HEK293 (cell line): ENCODE data around the gene RINL.
"Not testable (repeated sequence)": the region's sequence is repeated elsewhere in the genome, so short reads cannot be mapped to it uniquely, and the experiment has no call there.

Source experiments
- CTCF ChIA-PET: fragments of 350-600 bp; formaldehyde crosslinking; extraction: SDS; loops from one replicate; lab custom pipeline; 2021; ENCODE audit warnings: antibody characterized with exemption; lab: Yijun Ruan, JAX
- POLR2A ChIA-PET: fragments of 300-600 bp; formaldehyde crosslinking; extraction: SDS; loops from one replicate; lab custom pipeline; 2020; ENCODE audit warnings: antibody characterized with exemption, inconsistent platforms; lab: Yijun Ruan, JAX
- H3K27ac ChIP-seq: fragments of 200-500 bp; sonication (Bioruptor generic); 2 replicates; pipeline ENCODE4 v1.5.1; 2014; ENCODE audit warnings: low read depth, low read length, control low read depth, inconsistent platforms; ENCODE audit errors: extremely low read depth
- H3K36me3 ChIP-seq, 2 experiments: fragments of 200-500 bp in 1 of 2; sonication (Bioruptor generic) in 1 of 2; 1 replicate in 1 of 2; 2 replicates in 1 of 2; pipeline ENCODE4 v1.5.1; 2014 to 2017; ENCODE audit warnings: inconsistent platforms in 2 of 2, low read length in 2 of 2; ENCODE audit not compliant: control insufficient read depth in 2 of 2, insufficient read depth in 1 of 2
- H3K4me1 ChIP-seq: fragments of 200-500 bp; sonication (Bioruptor generic); 2 replicates; pipeline ENCODE4 v1.5.1; 2014; ENCODE audit warnings: mild to moderate bottlenecking, low read length, inconsistent platforms; ENCODE audit not compliant: control insufficient read depth, insufficient read depth
- H3K4me3 ChIP-seq: 2 replicates; pipeline ENCODE4 v1.5.1; 2011; ENCODE audit warnings: low read depth, mild to moderate bottlenecking, control low read depth, low read length, moderate library complexity
- H3K9me3 ChIP-seq: fragments of 200-500 bp; sonication (Bioruptor generic); 2 replicates; pipeline ENCODE4 v1.5.1; 2014; ENCODE audit warnings: low read depth, low read length, inconsistent platforms; ENCODE audit not compliant: control insufficient read depth, insufficient read depth
- BCL11B ChIP-seq: fragments of 450-650 bp; formaldehyde crosslinking; IDR thresholded peaks from 2 replicates; pipeline ENCODE4 v1.5.1; 2016; ENCODE audit warnings: low read depth, missing biosample characterization, missing genetic modification characterization
- GLIS1 ChIP-seq: fragments of 450-650 bp; formaldehyde crosslinking; IDR thresholded peaks from 2 replicates; pipeline ENCODE4 v1.5.1; 2016; ENCODE audit warnings: missing biosample characterization, missing genetic modification characterization
- KLF10 ChIP-seq: fragments of 450-650 bp; IDR thresholded peaks from 2 replicates; pipeline ENCODE4 v1.5.1; 2018; ENCODE audit warnings: missing biosample characterization, mild to moderate bottlenecking, missing genetic modification characterization
- SALL2 ChIP-seq: fragments of 450-650 bp; formaldehyde crosslinking; IDR thresholded peaks from 2 replicates; pipeline ENCODE4 v1.5.0; 2017; ENCODE audit warnings: missing biosample characterization, mild to moderate bottlenecking, missing genetic modification characterization, borderline replicate concordance
- WT1 ChIP-seq: fragments of 450-650 bp; formaldehyde crosslinking; IDR thresholded peaks from 2 replicates; pipeline ENCODE4 v1.5.1; 2016; ENCODE audit warnings: missing biosample characterization, missing genetic modification characterization
- ZBTB17 ChIP-seq: fragments of 450-650 bp; formaldehyde crosslinking; IDR thresholded peaks from 2 replicates; pipeline ENCODE4 v1.5.1; 2016; ENCODE audit warnings: missing biosample characterization, missing genetic modification characterization
- ZBTB48 ChIP-seq: fragments of 450-650 bp; formaldehyde crosslinking; IDR thresholded peaks from 2 replicates; pipeline ENCODE4 v1.5.1; 2016; ENCODE audit warnings: missing biosample characterization, missing genetic modification characterization
- ZBTB7A ChIP-seq: fragments of 450-650 bp; formaldehyde crosslinking; IDR thresholded peaks from 2 replicates; pipeline ENCODE4 v1.5.1; 2016; ENCODE audit warnings: low read depth, missing biosample characterization, missing genetic modification characterization
- ZIC2 ChIP-seq: fragments of 450-650 bp; formaldehyde crosslinking; IDR thresholded peaks from 2 replicates; pipeline ENCODE4 v1.5.1; 2016; ENCODE audit warnings: missing biosample characterization, missing genetic modification characterization
- ZNF121 ChIP-seq: fragments of 450-650 bp; formaldehyde crosslinking; IDR thresholded peaks from 2 replicates; pipeline ENCODE4 v1.5.1; 2016; ENCODE audit warnings: missing biosample characterization, missing genetic modification characterization
- ZNF239 ChIP-seq: fragments of 450-650 bp; formaldehyde crosslinking; IDR thresholded peaks from 2 replicates; pipeline ENCODE4 v1.5.1; 2016; ENCODE audit warnings: missing biosample characterization, missing genetic modification characterization
- ZNF248 ChIP-seq: fragments of 450-650 bp; formaldehyde crosslinking; IDR thresholded peaks from 2 replicates; pipeline ENCODE4 v1.5.1; 2017; ENCODE audit warnings: missing biosample characterization, missing genetic modification characterization
- ZNF335 ChIP-seq: fragments of 450-650 bp; formaldehyde crosslinking; conservative IDR thresholded peaks from 2 replicates; pipeline ENCODE4 v1.5.1; 2016; ENCODE audit warnings: missing biosample characterization, missing genetic modification characterization
- ZNF404 ChIP-seq: fragments of 450-650 bp; formaldehyde crosslinking; IDR thresholded peaks from 2 replicates; pipeline ENCODE4 v1.5.1; 2017; ENCODE audit warnings: missing biosample characterization, missing genetic modification characterization
- ZNF548 ChIP-seq: fragments of 450-650 bp; formaldehyde crosslinking; IDR thresholded peaks from 2 replicates; pipeline ENCODE4 v1.5.1; 2016; ENCODE audit warnings: missing biosample characterization, missing genetic modification characterization
- ZNF830 ChIP-seq: fragments of 450-650 bp; IDR thresholded peaks from 2 replicates; pipeline ENCODE4 v1.5.0; 2018; ENCODE audit warnings: missing biosample characterization, missing genetic modification characterization, low read depth, mild to moderate bottlenecking, moderate library complexity
- TF ChIP-seq, protein P1 (sequence below): sonication (generic); formaldehyde crosslinking; IDR thresholded peaks from 2 replicates; pipeline ENCODE4 v1.8.1; 2022; ENCODE audit warnings: mild to moderate bottlenecking, moderate library complexity, missing genetic modification reagents
- TF ChIP-seq, protein P2 (sequence below): fragments of 450-650 bp; formaldehyde crosslinking; conservative IDR thresholded peaks from 2 replicates; pipeline ENCODE4 v1.5.1; 2016; ENCODE audit warnings: low read depth, missing biosample characterization, missing genetic modification characterization
- TF ChIP-seq, protein P3 (sequence below): fragments of 450-650 bp; formaldehyde crosslinking; IDR thresholded peaks from 2 replicates; pipeline ENCODE4 v1.5.1; 2016; ENCODE audit warnings: missing biosample characterization, missing genetic modification characterization
- TF ChIP-seq, protein P4 (sequence below): fragments of 450-650 bp; formaldehyde crosslinking; IDR thresholded peaks from 2 replicates; pipeline ENCODE4 v1.5.1; 2017; ENCODE audit warnings: missing biosample characterization, missing genetic modification characterization

The RINL gene

DNA sequence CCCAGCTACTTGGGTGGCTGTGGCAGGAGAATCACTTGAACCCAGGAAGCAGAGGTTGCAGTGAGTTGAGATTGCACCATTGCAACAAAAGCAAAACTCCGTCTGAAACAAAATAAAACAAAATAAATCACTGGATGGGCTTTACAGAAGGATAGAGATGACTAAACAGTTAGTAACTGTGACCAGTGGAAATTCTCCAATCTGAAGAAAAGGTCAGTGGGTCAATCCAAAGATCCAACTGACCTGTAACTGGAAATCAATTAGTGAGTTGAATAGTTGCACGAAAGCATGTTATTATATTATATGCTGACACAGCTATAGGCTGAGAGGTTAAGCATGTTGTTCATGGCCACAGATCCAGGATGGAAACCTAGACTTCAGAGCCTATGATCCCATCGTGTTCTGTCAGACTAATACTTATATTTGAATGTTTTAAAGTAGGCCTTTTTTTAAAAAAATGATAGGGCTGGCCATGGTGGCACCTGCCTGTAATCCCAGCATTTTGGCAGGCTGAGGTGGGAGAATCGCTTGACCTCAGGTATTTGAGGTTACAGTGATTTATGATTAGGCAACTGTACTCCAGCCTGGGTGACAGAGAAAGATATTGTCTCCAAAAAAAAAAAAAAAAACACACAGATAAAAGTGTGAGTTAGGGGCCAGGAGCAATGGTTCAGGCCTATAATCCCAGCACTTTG, 47.9 kb downstream of the RINL start:
- ChIA-PET POLR2A (interaction anchor here (0.6 to 7.4 kb wide), 6 partner anchors 8 to 70 kb away, joined by 3 to 159 read pairs (median 6); partner anchors contain the start of genes HNRNPL, NFKBIB and SIRT2), CTCF (interaction anchor here (0.6 to 2.1 kb wide), 4 partner anchors 16 to 351 kb away, joined by 3 to 9 read pairs (median 7); partner anchors contain the start of genes MRPS12 and SARS2)
- Histone ChIP-seq H3K27ac (no peak overlapping the region; the same call in 1 of the 2 replicates), H3K4me3 (no peak overlapping the region), H3K36me3 (peaks cover 30 to 42% of the 10 kb centered on the region in 2 experiments), H3K4me1 (peaks cover 19% of the 10 kb centered on the region), H3K9me3 (no peaks in the 10 kb centered on the region)
- no peak for TF ChIP-seq ZNF121 (tag by site-specific recombination)

DNA sequence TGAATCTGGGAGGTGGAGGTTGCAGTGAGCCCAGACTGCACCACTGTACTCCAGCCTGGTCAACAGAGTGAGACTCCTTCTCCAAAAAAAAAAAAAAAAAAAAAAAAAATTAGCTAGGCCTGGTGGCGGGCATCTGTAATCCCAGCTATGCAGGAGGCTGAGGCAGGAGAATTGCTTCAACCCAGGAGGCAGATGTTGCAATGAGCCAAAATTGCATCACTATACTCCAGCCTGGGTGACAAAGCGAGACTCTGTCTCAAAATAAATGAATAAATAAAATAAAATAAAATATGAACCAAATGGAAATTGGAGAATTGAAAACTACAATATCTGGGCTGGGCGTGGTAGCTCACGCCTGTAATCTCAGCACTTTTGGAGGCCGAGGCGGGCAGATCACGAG, 48.9 kb downstream of the RINL start:
- CTCF ChIA-PET = interaction anchor here (1.1 to 1.5 kb wide), 2 partner anchors 15 to 101 kb away, joined by 3 to 9 read pairs; partner anchors contain the start of genes MRPS12 and SARS2
- peaks cover 19% of the 10 kb centered on the region for H3K4me1 ChIP-seq
- not testable (repeated sequence) for H3K27ac ChIP-seq
- TF ChIP-seq GLIS1 (tag by site-specific recombination) = peak; percentile 71
- TF ChIP-seq ZIC2 (tag by site-specific recombination) = 0 out of 2 replicates have a peak, but pooled peaks have one; percentile 9
- TF ChIP-seq, all 188 proteins: peak for 2; not testable (repeated sequence) for 186
- peaks cover 30 to 37% of the 10 kb centered on the region in 2 experiments for H3K36me3 ChIP-seq
- H3K9me3 ChIP-seq, H3K4me3 ChIP-seq: not testable (repeated sequence)
- POLR2A ChIA-PET = interaction anchor here (0.6 to 7.4 kb wide), 3 partner anchors 18 to 604 kb away, joined by 5 to 159 read pairs (median 5); partner anchors contain the start of gene HNRNPL

DNA sequence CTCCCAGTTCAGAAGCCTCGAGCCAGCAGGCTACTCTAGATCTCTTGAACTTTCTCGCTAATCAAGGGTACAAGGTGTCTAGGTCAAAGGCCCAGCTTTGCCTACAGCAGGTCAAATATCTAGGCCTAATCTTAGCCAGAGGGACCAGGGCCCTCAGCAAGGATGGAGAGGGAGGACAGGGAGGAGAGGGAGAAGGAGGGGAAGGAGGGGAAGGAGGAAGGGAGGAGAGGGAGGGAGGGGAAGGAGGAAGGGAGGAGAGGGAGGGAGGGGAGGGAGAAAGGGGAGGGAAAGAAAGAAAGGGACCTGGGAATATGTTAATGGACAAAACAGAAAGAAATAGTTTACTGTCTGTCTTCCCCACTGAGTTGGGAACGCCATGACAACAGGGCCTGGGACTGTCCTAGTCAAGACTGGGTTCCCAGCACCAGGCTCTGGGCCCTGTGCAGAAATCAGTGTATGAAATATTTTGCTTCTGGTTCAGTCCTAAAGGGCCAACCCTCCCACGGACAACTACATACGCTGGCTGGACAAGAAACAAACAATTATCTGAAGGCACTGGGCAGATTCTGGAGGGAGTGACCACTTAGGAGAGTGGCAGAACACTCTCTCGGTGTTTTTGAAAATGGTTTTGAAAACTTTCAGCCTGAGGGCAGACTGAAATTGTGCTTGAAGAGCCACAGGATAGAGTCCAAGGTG, 51.1 kb downstream of the RINL start:
- no peaks in the 10 kb centered on the region for H3K9me3 ChIP-seq
- ChIA-PET CTCF (interaction anchor here (0.6 to 1.2 kb wide), 4 partner anchors 58 to 349 kb away, joined by 3 read pairs; no protein-coding TSS in a partner anchor), POLR2A (interaction anchor here (0.6 kb wide), 1 partner anchor 37 kb away, joined by 3 read pairs; no protein-coding TSS in a partner anchor)
- peaks cover 39 to 40% of the 10 kb centered on the region in 2 experiments for H3K36me3 ChIP-seq
- H3K4me3 ChIP-seq = no peak overlapping the region
- H3K4me1 ChIP-seq = peaks cover 6% of the 10 kb centered on the region
- H3K27ac ChIP-seq = no peak overlapping the region
- TF ChIP-seq ZNF830 (tag by site-specific recombination) (no peak), ZNF248 (tag by site-specific recombination) (no peak), BCL11B (tag by site-specific recombination) (no peak), SALL2 (no peak), WT1 (tag by site-specific recombination) (peak; percentile 96), ZBTB17 (tag by site-specific recombination) (no peak), KLF10 (tag by site-specific recombination) (no peak), ZNF239 (tag by site-specific recombination) (no peak), ZBTB48 (tag by site-specific recombination) (no peak), ZNF548 (tag by site-specific recombination) (no peak), ZBTB7A (no peak), ZNF404 (tag by site-specific recombination) (no peak), ZNF335 (tag by site-specific recombination) (no peak)
- TF ChIP-seq, protein P1, sequence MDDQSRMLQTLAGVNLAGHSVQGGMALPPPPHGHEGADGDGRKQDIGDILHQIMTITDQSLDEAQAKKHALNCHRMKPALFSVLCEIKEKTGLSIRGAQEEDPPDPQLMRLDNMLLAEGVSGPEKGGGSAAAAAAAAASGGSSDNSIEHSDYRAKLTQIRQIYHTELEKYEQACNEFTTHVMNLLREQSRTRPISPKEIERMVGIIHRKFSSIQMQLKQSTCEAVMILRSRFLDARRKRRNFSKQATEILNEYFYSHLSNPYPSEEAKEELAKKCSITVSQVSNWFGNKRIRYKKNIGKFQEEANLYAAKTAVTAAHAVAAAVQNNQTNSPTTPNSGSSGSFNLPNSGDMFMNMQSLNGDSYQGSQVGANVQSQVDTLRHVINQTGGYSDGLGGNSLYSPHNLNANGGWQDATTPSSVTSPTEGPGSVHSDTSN = no peak
- TF ChIP-seq, protein P2, sequence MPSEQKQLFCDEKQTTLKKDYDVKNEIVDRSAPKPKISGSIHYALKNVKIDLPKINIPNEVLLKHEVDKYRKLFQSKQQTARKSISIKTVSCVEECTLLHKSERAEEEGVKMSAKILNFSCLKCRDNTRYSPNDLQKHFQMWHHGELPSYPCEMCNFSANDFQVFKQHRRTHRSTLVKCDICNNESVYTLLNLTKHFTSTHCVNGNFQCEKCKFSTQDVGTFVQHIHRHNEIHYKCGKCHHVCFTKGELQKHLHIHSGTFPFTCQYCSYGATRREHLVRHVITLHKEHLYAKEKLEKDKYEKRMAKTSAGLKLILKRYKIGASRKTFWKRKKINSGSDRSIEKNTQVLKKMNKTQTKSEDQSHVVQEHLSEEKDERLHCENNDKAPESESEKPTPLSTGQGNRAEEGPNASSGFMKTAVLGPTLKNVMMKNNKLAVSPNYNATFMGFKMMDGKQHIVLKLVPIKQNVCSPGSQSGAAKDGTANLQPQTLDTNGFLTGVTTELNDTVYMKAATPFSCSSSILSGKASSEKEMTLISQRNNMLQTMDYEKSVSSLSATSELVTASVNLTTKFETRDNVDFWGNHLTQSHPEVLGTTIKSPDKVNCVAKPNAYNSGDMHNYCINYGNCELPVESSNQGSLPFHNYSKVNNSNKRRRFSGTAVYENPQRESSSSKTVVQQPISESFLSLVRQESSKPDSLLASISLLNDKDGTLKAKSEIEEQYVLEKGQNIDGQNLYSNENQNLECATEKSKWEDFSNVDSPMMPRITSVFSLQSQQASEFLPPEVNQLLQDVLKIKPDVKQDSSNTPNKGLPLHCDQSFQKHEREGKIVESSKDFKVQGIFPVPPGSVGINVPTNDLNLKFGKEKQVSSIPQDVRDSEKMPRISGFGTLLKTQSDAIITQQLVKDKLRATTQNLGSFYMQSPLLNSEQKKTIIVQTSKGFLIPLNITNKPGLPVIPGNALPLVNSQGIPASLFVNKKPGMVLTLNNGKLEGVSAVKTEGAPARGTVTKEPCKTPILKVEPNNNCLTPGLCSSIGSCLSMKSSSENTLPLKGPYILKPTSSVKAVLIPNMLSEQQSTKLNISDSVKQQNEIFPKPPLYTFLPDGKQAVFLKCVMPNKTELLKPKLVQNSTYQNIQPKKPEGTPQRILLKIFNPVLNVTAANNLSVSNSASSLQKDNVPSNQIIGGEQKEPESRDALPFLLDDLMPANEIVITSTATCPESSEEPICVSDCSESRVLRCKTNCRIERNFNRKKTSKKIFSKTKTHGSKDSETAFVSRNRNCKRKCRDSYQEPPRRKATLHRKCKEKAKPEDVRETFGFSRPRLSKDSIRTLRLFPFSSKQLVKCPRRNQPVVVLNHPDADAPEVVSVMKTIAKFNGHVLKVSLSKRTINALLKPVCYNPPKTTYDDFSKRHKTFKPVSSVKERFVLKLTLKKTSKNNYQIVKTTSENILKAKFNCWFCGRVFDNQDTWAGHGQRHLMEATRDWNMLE = no peak
- TF ChIP-seq, protein P3, sequence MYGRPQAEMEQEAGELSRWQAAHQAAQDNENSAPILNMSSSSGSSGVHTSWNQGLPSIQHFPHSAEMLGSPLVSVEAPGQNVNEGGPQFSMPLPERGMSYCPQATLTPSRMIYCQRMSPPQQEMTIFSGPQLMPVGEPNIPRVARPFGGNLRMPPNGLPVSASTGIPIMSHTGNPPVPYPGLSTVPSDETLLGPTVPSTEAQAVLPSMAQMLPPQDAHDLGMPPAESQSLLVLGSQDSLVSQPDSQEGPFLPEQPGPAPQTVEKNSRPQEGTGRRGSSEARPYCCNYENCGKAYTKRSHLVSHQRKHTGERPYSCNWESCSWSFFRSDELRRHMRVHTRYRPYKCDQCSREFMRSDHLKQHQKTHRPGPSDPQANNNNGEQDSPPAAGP (tag by site-specific recombination) = peak; percentile 63; the same call in 1 of the 2 replicates
- TF ChIP-seq, protein P4, sequence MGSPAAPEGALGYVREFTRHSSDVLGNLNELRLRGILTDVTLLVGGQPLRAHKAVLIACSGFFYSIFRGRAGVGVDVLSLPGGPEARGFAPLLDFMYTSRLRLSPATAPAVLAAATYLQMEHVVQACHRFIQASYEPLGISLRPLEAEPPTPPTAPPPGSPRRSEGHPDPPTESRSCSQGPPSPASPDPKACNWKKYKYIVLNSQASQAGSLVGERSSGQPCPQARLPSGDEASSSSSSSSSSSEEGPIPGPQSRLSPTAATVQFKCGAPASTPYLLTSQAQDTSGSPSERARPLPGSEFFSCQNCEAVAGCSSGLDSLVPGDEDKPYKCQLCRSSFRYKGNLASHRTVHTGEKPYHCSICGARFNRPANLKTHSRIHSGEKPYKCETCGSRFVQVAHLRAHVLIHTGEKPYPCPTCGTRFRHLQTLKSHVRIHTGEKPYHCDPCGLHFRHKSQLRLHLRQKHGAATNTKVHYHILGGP = no peak
